ENCODE results near the gene STEAP1B.
"Not testable (repeated sequence)": the region's sequence is repeated elsewhere in the genome, so short reads cannot be mapped to it uniquely, and the experiment has no call there.

The STEAP1B gene

GRCh38 chr7:22499888-22500689 lies at the start of gene STEAP1B:
STEAP1B (minus strand) TSS chr7:22500188; CDS start chr7:22494855, 5,333 bp downstream.
- DNase-seq (ENCODE audit: low spot score): peak; percentile 73

DNA sequence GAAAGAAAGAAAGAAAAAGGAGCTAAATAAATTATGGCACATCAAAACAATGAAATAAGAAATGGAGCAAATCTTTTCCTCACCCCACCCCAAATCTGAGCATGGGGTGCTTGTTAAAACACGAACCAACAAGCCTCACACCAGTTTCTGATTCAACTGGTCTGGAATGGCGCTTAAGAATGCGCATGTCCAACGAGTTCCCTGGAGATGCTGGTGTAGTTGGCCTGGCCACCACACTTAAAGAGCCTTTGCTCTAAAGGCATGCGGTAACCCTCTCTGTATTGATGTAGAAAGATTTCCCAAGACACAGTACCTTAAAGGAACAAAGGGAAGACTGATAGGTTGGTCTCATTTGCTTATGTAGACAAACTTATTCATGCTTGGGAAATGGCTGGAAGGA lies 49.1 kb upstream of the STEAP1B start:
- DNase-seq (ENCODE audit: low spot score): no peak

DNA sequence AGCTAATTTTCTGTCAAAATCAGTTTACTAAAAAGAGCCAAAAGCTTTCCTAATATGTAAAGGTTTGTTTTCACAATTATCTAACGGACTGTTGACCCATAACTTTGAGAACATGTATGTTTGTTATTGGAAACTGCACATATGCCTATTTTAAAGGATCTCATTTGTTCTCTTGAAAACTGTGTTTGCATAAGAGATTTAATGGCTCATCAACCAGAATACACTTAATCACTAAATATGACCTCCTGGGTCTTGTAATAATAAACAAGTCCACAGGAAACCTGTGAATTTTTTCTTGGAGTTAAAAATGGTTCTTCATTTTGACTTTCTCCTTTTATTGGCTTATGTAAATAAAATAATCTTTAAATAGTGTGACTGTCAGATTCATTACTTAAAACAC lies 48.3 kb upstream of the STEAP1B start:
- no peak for DNase-seq (ENCODE audit: low spot score)

DNA sequence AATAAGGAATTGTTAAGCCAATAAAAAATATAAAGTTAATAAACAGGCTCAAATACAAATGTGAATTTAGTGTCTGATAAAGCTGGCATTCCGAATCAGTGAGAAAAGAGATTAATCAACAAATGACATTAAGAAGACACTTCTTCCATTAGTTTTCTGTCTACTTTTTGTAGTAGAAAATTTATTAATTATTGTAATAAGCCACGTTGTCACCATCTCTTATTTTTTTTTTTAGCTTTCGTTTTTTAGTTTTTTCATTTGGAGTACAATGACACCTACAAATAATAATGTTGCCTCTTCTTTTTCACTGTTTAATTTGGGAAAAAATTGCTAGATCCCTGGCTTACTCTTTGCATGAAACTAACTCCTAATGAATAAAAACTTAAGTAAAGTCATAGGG lies 46.8 kb upstream of the STEAP1B start:
- no peak for DNase-seq (ENCODE audit: low spot score)

DNA sequence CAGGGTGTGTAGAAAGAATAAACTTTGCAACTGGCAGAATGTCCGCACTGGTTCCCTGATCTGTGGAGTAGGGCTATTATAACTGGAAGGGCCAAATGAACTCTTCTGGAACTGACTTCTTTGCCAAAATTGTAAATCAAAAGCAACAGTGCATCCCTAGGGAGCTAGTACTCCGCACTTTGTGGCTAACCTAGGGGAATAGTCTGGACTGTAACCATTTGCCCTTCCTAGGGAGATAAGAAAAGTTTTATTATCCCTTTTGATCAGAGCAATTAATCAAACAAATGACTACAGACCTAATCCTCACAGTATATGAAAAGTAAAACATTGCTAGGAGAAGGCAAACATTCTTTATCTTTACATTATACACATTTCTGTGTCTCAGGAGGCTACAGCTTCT lies 45.5 kb upstream of the STEAP1B start:
- no peak for DNase-seq (ENCODE audit: low spot score)

DNA sequence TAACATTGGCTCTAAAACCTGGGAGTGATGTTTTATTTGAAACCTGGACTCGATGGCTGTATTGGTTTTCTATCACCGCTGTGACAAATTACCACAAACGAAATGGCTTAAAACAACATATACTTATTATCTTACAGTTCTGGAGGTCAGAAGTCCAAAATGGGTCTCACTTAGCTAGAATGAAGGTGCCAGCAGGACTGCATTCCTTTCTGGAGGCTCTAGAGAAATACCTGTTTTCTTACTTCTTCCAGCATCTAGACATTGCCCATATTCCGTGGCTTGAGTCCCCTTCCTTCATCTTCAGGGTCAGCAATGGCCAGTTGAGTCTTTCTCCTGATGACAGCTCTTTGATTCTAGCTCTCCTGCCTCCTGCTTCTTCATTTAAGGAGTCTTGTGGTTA lies 44.3 kb upstream of the STEAP1B start:
- DNase-seq (ENCODE audit: low spot score): no peak

DNA sequence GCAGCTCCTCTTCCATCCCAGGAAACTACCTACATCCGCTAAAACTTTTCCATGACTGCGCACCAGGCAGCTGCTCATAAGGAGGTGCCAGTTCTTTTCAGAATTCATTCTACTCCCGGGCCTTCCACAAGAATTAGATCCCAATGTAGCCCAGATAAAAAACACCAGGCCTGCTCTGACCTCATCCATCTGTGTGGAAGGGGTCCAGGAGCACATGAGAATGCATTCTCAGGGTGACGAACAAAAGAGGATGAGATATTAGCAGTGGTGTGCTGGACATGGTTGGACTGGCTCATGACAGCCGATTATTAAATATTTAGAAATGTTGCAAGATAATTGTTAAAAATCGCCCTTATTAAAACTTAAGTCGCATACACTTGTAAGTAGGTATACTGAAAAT lies 43.2 kb upstream of the STEAP1B start:
- no peak for DNase-seq (ENCODE audit: low spot score)

- no peak for DNase-seq (ENCODE audit: low spot score)
Observed at GRCh38 chr7:22542669-22543068, 42.7 kb upstream of the STEAP1B start.

- DNase-seq (ENCODE audit: low spot score): no peak
Observed at GRCh38 chr7:22542254-22542653, 42.3 kb upstream of the STEAP1B start.

GRCh38 chr7:22541789-22542188 lies 41.8 kb upstream of the STEAP1B start:
- no peak for DNase-seq (ENCODE audit: low spot score)

DNA sequence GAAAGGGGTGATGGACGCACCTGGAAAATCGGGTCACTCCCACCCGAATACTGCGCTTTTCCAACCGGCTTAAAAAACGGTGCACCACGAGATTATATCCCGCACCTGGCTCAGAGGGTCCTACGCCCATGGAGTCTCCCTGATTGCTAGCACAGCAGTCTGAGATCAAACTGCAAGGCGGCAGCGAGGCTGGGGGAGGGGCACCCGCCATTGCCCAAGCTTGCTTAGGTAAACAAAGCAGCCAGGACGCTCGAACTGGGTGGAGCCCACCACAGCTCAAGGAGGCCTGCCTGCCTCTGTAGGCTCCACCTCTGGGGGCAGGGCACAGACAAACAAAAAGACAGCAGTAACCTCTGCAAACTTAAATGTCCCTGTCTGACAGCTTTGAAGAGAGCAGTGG lies 28.5 kb upstream of the STEAP1B start:
- DNase-seq (ENCODE audit: low spot score): not testable (repeated sequence)

- not testable (repeated sequence) for DNase-seq (ENCODE audit: low spot score)
Observed at GRCh38 chr7:22524353-22524947, 24.5 kb upstream of the STEAP1B start.

GRCh38 chr7:22523478-22524352 lies 23.7 kb upstream of the STEAP1B start:
- not testable (repeated sequence) for DNase-seq (ENCODE audit: low spot score)

DNA sequence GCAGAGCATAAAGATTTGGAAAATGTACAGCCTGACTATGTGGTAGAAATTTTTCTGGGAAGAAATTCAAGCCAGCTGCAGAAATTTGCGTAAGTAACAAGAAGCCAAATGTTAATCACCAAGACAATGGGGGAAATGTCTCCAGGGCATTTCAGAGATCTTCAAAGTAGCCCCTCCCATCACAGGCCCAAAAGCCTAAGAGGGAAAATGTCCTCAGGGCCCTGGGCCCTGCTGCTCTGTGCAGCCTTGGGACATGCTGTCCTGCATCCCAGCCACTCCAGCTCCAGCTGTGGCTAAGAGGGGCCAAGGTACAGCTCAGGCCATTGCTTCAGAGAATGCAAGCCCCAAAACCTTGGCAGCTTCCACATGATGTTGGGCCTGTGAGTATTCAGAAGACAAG lies 19.6 kb upstream of the STEAP1B start:
- DNase-seq (ENCODE audit: low spot score): not testable (repeated sequence)

- DNase-seq (ENCODE audit: low spot score): not testable (repeated sequence)
Observed at GRCh38 chr7:22516950-22517349, 17.0 kb upstream of the STEAP1B start.

- DNase-seq (ENCODE audit: low spot score): not testable (repeated sequence)
Observed at GRCh38 chr7:22514963-22515362, 15.0 kb upstream of the STEAP1B start.

- DNase-seq (ENCODE audit: low spot score): not testable (repeated sequence)
Observed at GRCh38 chr7:22507320-22507719, 7.3 kb upstream of the STEAP1B start.

DNA sequence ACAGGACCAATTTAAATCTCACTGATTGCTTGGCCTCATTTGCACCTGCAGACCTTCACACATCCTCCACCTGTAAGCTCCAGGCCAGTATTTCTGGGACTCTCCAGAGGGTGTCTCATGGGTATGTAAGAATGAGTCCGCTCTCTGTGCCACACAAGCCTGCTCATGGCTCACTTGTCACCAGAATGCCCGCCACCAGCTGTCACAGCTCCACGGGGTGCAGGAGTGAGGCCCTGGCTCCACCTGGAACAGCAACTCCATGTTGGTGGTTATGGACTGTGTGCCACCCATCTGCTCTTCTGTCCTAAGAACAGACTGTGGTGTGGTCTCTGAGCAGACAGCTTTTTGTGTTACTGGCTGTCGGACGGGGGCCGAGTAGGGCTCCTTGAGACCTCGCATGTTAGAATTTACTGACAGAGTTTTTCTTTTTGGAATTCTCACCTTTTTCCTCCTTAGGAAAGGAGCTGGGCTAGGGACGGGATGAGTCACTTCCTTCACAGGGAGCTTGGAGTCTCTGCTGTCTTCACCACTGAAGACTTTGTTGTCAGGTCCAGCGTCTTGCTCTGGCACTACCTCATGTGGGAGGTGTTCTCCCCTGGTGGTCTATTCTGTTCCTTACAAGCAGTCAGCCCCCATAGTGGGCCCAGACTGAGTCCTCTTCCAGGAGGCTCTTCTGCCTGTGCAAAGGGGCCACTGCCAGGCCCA lies 6.5 kb upstream of the STEAP1B start:
- DNase-seq (ENCODE audit: low spot score): not testable (repeated sequence)

DNA sequence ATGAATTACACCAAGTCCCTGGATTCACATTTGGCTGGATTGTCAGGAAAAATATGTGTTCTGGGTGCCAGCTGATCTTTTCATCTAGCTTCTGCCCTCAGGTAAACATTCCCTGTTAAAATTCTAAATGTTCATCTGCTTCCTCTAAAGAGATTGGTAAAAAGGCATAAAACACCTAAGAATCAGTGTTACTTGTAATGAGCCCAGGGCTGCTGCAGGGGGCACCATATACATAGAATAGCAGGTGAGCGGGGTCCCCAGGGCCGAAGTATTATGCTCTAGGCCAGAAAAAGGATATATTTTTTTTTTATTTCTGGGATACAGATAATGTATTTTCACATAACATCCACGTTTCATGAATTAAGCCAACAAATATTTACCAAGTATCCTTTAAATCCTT lies 4.5 kb upstream of the STEAP1B start:
- not testable (repeated sequence) for DNase-seq (ENCODE audit: low spot score)

DNA sequence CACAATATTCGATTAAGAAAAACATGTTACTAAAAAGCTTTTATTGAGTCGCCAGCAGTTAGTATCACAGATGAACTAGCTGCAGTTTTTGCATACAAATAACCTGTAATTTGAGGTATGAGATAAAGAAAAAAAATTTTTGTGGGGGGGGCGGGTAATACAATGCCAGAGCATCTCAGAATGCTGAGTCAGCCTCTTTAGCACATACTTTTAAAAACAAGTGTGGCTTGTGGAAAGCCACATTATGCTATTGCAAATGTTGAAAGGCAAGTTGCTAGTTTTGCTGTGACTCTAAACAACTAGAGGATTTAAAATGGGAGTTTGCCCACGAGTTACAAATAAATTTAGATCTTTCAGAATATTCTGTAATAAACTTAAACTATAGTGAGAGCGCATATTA lies 2.1 kb upstream of the STEAP1B start:
- not testable (repeated sequence) for DNase-seq (ENCODE audit: low spot score)

- peak; percentile 15 for DNase-seq (ENCODE audit: low spot score)
Observed at GRCh38 chr7:22501336-22501735, 1.3 kb upstream of the STEAP1B start.

DNA sequence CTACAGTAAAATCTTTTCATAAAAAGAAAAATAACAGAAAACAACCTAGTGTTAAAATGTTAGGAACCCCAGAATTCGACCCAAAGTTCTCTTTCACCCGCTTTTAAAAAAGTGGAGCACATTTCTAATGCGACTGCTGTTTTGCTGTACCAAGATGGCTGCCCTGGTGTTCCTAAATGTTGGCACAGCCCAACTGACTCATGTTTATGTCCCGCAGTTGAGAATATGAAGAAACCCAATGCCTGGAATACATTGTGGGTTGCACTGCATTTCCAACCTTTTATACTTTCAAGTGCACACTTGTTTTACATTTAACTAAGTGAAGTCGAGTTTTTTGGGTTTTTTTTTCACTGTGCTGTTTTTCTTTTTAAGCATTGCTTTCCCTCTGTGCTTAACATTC lies 944 bp downstream of the STEAP1B start:
- no peak for DNase-seq (ENCODE audit: low spot score)
